NCI-H2196 (cell line): ENCODE results near the gene UTP20.
"Not testable (repeated sequence)": the region's sequence is repeated elsewhere in the genome, so short reads cannot be mapped to it uniquely, and the experiment has no call there.

ENCODE experiments used
- DNase-seq: peaks from one replicate; lab custom pipeline; 2025; ENCODE audit not compliant: unreplicated experiment; lab: John Stamatoyannopoulos, UW

UTP20 gene

GRCh38 chr12:101325590-101325989 is 45.7 kb downstream of the UTP20 start:
- DNase-seq: no peak

GRCh38 chr12:101327051-101327450 is 47.1 kb downstream of the UTP20 start:
- DNase-seq: no peak

GRCh38 chr12:101327546-101327945 is 47.6 kb downstream of the UTP20 start:
- DNase-seq: no peak

- no peak for DNase-seq
Measured at GRCh38 chr12:101328917-101329316, 49.0 kb downstream of the UTP20 start.

- DNase-seq: no peak
Measured at GRCh38 chr12:101330631-101331030, 50.7 kb downstream of the UTP20 start.

GRCh38 chr12:101336437-101336836 is 56.5 kb downstream of the UTP20 start:
- no peak for DNase-seq

- no peak for DNase-seq
Measured at GRCh38 chr12:101338087-101338486, 58.2 kb downstream of the UTP20 start.

GRCh38 chr12:101343893-101344292 is 64.0 kb downstream of the UTP20 start:
- DNase-seq: no peak

GRCh38 chr12:101351682-101352081 is 71.8 kb downstream of the UTP20 start:
- DNase-seq: no peak

- DNase-seq: no peak
Measured at GRCh38 chr12:101356794-101357193, 76.9 kb downstream of the UTP20 start.

GRCh38 chr12:101361455-101361854 is 81.5 kb downstream of the UTP20 start:
- DNase-seq: no peak

- no peak for DNase-seq
Measured at GRCh38 chr12:101368016-101368415, 88.1 kb downstream of the UTP20 start.

GRCh38 chr12:101372431-101372830 is 92.5 kb downstream of the UTP20 start:
- no peak for DNase-seq

GRCh38 chr12:101375573-101375972 is 95.7 kb downstream of the UTP20 start:
- DNase-seq: no peak

- DNase-seq: no peak
Measured at GRCh38 chr12:101379149-101379548, 99.2 kb downstream of the UTP20 start.

- not testable (repeated sequence) for DNase-seq
Measured at GRCh38 chr12:101391181-101391580, 111.3 kb downstream of the UTP20 start.

GRCh38 chr12:101407049-101407435 is 127.1 kb downstream of the UTP20 start:
- no peak for DNase-seq

GRCh38 chr12:101407436-101408345 is 127.8 kb downstream of the UTP20 start, which contains the start of gene ARL1:
ARL1 (minus strand) TSS chr12:101407772; CDS start chr12:101407645, 127 bp downstream.
- DNase-seq: peak; percentile 90

- DNase-seq: not testable (repeated sequence)
Measured at GRCh38 chr12:101410169-101410568, 130.3 kb downstream of the UTP20 start.

GRCh38 chr12:101414533-101415119 is 134.7 kb downstream of the UTP20 start:
- DNase-seq: peak; percentile 76

- no peak for DNase-seq
Measured at GRCh38 chr12:101415228-101415627, 135.3 kb downstream of the UTP20 start.

- not testable (repeated sequence) for DNase-seq
Measured at GRCh38 chr12:101422066-101422465, 142.2 kb downstream of the UTP20 start.
